Stimulated activated naive CD8-positive, alpha-beta T cell treated with anti-CD3 and anti-CD28 coated beads, Interleukin-15, Interleukin-2, amounts not matched to agents 100 ng/mL and 50 ng/mL, for 24 hours (primary cell): ENCODE data around the gene RCAN1.
"Not testable (repeated sequence)": the region's sequence is repeated elsewhere in the genome, so short reads cannot be mapped to it uniquely, and the experiment has no call there.

ENCODE experiments used
- H3K27ac Mint-ChIP-seq: one replicate; pipeline ENCODE4 v1.8.0; 2021; ENCODE audit warnings: mild to moderate bottlenecking, mixed read lengths
- H3K27me3 Mint-ChIP-seq: one replicate; pipeline ENCODE4 v1.8.0; 2021; ENCODE audit warnings: mixed read lengths
- H3K36me3 Mint-ChIP-seq: one replicate; pipeline ENCODE4 v1.8.0; 2021; ENCODE audit warnings: low read depth, mixed read lengths
- H3K4me1 Mint-ChIP-seq: one replicate; pipeline ENCODE4 v1.8.0; 2021; ENCODE audit warnings: low read depth, mixed read lengths
- H3K4me3 Mint-ChIP-seq: one replicate; pipeline ENCODE4 v1.8.0; 2021; ENCODE audit warnings: mild to moderate bottlenecking, mixed read lengths
- H3K9me3 Mint-ChIP-seq: one replicate; pipeline ENCODE4 v1.8.0; 2021; ENCODE audit warnings: mixed read lengths

RCAN1 gene

GRCh38 chr21:34611528-34611927 lies 3.4 kb downstream of the RCAN1 start:
- no peaks in the 10 kb centered on the region for H3K9me3 Mint-ChIP-seq
- H3K36me3 Mint-ChIP-seq, result no peaks in the 10 kb centered on the region
- no peak overlapping the region for H3K4me3 Mint-ChIP-seq
- peaks cover 31% of the 10 kb centered on the region for H3K4me1 Mint-ChIP-seq
- H3K27me3 Mint-ChIP-seq, result peaks cover 3% of the 10 kb centered on the region
- H3K27ac Mint-ChIP-seq, result no peak overlapping the region

- Mint-ChIP-seq H3K9me3 (no peaks in the 10 kb centered on the region), H3K27me3 (peaks cover 3% of the 10 kb centered on the region), H3K4me1 (peaks cover 27% of the 10 kb centered on the region), H3K4me3 (no peak overlapping the region), H3K36me3 (no peaks in the 10 kb centered on the region), H3K27ac (no peak overlapping the region)
These were observed 4.9 kb downstream of the RCAN1 start for GRCh38 chr21:34609933-34610549.

GRCh38 chr21:34609244-34609932 lies 5.5 kb downstream of the RCAN1 start:
- H3K27me3 Mint-ChIP-seq, result peaks cover 3% of the 10 kb centered on the region
- peaks cover 27% of the 10 kb centered on the region for H3K4me1 Mint-ChIP-seq
- no peaks in the 10 kb centered on the region for H3K36me3 Mint-ChIP-seq
- H3K27ac Mint-ChIP-seq, result no peak overlapping the region
- H3K4me3 Mint-ChIP-seq, result no peak overlapping the region
- no peaks in the 10 kb centered on the region for H3K9me3 Mint-ChIP-seq

- not testable (repeated sequence) for H3K36me3 Mint-ChIP-seq, H3K9me3 Mint-ChIP-seq, H3K4me3 Mint-ChIP-seq, H3K27ac Mint-ChIP-seq, H3K27me3 Mint-ChIP-seq
- peaks cover 11% of the 10 kb centered on the region for H3K4me1 Mint-ChIP-seq
These were observed 7.5 kb downstream of the RCAN1 start for GRCh38 chr21:34607376-34607775.

GRCh38 chr21:34606621-34607020 lies 8.3 kb downstream of the RCAN1 start:
- H3K27ac Mint-ChIP-seq, result no peak overlapping the region

GRCh38 chr21:34606051-34606450 lies 8.9 kb downstream of the RCAN1 start:
- Mint-ChIP-seq H3K27ac (no peak overlapping the region), H3K9me3 (no peaks in the 10 kb centered on the region)

More at GRCh38 chr21:34606621-34607020, 8.3 kb downstream of the RCAN1 start:
- H3K36me3 Mint-ChIP-seq, result no peaks in the 10 kb centered on the region
- H3K4me1 Mint-ChIP-seq, result peaks cover 11% of the 10 kb centered on the region
- H3K9me3 Mint-ChIP-seq, result no peaks in the 10 kb centered on the region
- no peaks in the 10 kb centered on the region for H3K27me3 Mint-ChIP-seq
- no peak overlapping the region for H3K4me3 Mint-ChIP-seq

GRCh38 chr21:34604956-34605355 lies 10.0 kb downstream of the RCAN1 start:
- not testable (repeated sequence) for H3K9me3 Mint-ChIP-seq, H3K36me3 Mint-ChIP-seq, H3K4me3 Mint-ChIP-seq

More at GRCh38 chr21:34606051-34606450, 8.9 kb downstream of the RCAN1 start:
- H3K27me3 Mint-ChIP-seq, result no peaks in the 10 kb centered on the region
- H3K36me3 Mint-ChIP-seq, result no peaks in the 10 kb centered on the region
- no peak overlapping the region for H3K4me3 Mint-ChIP-seq
- peaks cover 11% of the 10 kb centered on the region for H3K4me1 Mint-ChIP-seq

GRCh38 chr21:34604556-34604955 lies 10.4 kb downstream of the RCAN1 start:
- peaks cover 4% of the 10 kb centered on the region for H3K4me1 Mint-ChIP-seq
- H3K4me3 Mint-ChIP-seq, result no peak overlapping the region
- H3K9me3 Mint-ChIP-seq, result no peaks in the 10 kb centered on the region
- no peaks in the 10 kb centered on the region for H3K27me3 Mint-ChIP-seq
- H3K27ac Mint-ChIP-seq, result peak overlapping the region; percentile 18
- H3K36me3 Mint-ChIP-seq, result no peaks in the 10 kb centered on the region

More at GRCh38 chr21:34604956-34605355, 10.0 kb downstream of the RCAN1 start:
- not testable (repeated sequence) for H3K4me1 Mint-ChIP-seq, H3K27me3 Mint-ChIP-seq, H3K27ac Mint-ChIP-seq

GRCh38 chr21:34603710-34604057 lies 11.2 kb downstream of the RCAN1 start:
- Mint-ChIP-seq H3K36me3 (no peaks in the 10 kb centered on the region), H3K27me3 (no peaks in the 10 kb centered on the region), H3K27ac (no peak overlapping the region), H3K4me3 (no peak overlapping the region), H3K4me1 (no peaks in the 10 kb centered on the region), H3K9me3 (no peaks in the 10 kb centered on the region)

- Mint-ChIP-seq H3K4me1 (no peaks in the 10 kb centered on the region), H3K27me3 (no peaks in the 10 kb centered on the region), H3K27ac (no peak overlapping the region), H3K4me3 (no peak overlapping the region), H3K9me3 (no peaks in the 10 kb centered on the region), H3K36me3 (no peaks in the 10 kb centered on the region)
These were observed 11.8 kb downstream of the RCAN1 start for GRCh38 chr21:34603002-34603709.

- Mint-ChIP-seq H3K9me3 (no peaks in the 10 kb centered on the region), H3K4me3 (no peak overlapping the region), H3K4me1 (no peaks in the 10 kb centered on the region), H3K36me3 (no peaks in the 10 kb centered on the region), H3K27ac (no peak overlapping the region), H3K27me3 (no peaks in the 10 kb centered on the region)
These were observed 12.9 kb downstream of the RCAN1 start for GRCh38 chr21:34602061-34602460.

GRCh38 chr21:34599534-34600101 lies 15.3 kb downstream of the RCAN1 start:
- Mint-ChIP-seq H3K36me3 (no peaks in the 10 kb centered on the region), H3K27ac (no peak overlapping the region), H3K4me1 (no peaks in the 10 kb centered on the region), H3K4me3 (no peak overlapping the region), H3K9me3 (no peaks in the 10 kb centered on the region), H3K27me3 (no peaks in the 10 kb centered on the region)

- no peaks in the 10 kb centered on the region for H3K4me1 Mint-ChIP-seq
- H3K36me3 Mint-ChIP-seq, result no peaks in the 10 kb centered on the region
- no peaks in the 10 kb centered on the region for H3K9me3 Mint-ChIP-seq
- no peaks in the 10 kb centered on the region for H3K27me3 Mint-ChIP-seq
- H3K27ac Mint-ChIP-seq, result no peak overlapping the region
- no peak overlapping the region for H3K4me3 Mint-ChIP-seq
These were observed 15.9 kb downstream of the RCAN1 start for GRCh38 chr21:34598931-34599400.

GRCh38 chr21:34597406-34597805 lies 17.5 kb downstream of the RCAN1 start:
- H3K9me3 Mint-ChIP-seq, result no peaks in the 10 kb centered on the region
- no peak overlapping the region for H3K27ac Mint-ChIP-seq
- no peaks in the 10 kb centered on the region for H3K27me3 Mint-ChIP-seq
- no peak overlapping the region for H3K4me3 Mint-ChIP-seq
- H3K4me1 Mint-ChIP-seq, result no peaks in the 10 kb centered on the region
- no peaks in the 10 kb centered on the region for H3K36me3 Mint-ChIP-seq
